D721Med (cell line): ENCODE data around the gene RAB3GAP2.
A peak's percentile ranks its signal among the peaks of the same experiment; 100 is the strongest.
"Not testable (repeated sequence)": the region's sequence is repeated elsewhere in the genome, so short reads cannot be mapped to it uniquely, and the experiment has no call there.

Experiments
- DNase-seq: peaks from one replicate; pipeline ENCODE4 v3.0.0; 2011; ENCODE audit warnings: low spot score; ENCODE audit not compliant: insufficient read length
- FAIRE-seq: peaks from 2 replicates; lab custom pipeline; 2011; peaks lifted over from hg19 to GRCh38; lab: Jason Lieb, UNC
- CTCF ChIP-seq: IDR thresholded peaks from 2 replicates; pipeline ENCODE4 v1.5.1; 2012; ENCODE audit warnings: mild to moderate bottlenecking, control low read depth; ENCODE audit not compliant: insufficient read depth; ENCODE audit errors: missing control alignments

Gene RAB3GAP2

GRCh38 chr1:220224611-220225124, 47.6 kb downstream of the RAB3GAP2 start:
- DNase-seq (no peak), FAIRE-seq (no peak)
- no peak for TF ChIP-seq CTCF

DNA sequence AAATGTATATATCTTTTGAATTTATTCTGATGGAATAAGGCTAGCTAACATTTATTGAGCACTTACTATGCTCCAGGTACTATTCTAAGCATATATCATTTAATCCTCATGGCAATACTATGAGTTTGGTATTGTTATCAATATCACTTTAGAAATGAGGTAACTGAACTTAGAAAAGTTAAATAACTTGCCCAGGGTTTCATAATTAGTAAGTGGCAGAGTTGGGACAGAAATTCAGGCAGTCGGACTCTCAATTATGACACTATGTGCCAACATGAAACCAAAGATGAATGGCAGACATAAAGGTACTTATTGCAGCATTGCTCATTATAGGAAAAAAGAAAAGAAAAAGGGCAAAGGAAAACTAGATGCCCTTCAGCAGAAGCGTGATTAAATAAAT, 48.2 kb downstream of the RAB3GAP2 start:
- FAIRE-seq (no peak), DNase-seq (no peak)
- no peak for TF ChIP-seq CTCF

DNA sequence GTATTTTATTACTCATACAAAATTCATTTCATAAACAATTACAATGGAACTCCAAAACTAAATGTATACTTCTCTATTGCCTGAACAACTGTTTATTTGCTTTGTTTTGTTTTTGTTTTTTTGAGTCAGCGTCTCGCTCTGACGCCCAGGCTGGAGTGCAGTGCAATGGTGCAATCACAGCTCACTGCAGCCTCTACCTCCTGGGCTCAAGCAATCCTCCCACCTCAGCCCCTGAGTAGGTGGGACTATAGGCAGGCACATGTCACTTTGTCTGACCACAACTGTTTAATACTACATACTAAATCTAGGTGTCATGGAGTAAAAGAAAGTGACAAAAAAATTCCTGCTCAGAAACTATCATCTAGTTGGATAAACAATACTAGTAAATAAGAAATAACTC, 49.3 kb downstream of the RAB3GAP2 start:
- DNase-seq (no peak), FAIRE-seq (no peak)
- TF ChIP-seq CTCF: no peak

DNA sequence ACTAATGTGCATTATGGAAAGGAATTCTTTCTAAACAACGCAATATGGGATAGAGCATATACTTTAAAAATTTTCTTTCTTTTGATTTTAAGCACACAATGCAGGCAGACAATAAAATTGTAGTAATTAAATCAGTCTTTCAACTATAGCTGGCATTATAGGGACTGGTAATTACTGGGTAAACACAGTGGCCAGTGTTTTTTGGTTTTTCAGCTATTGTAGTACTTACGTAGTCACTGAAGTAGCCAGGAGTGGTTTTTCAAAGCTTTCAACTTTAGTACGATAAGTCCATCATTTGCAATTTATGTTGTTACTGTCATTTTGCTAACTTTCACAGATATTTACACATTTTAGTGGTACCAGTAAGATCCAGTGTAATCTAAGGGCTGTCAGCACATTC, 50.6 kb downstream of the RAB3GAP2 start:
- FAIRE-seq (peak; percentile 88), DNase-seq (no peak)
- no peak for TF ChIP-seq CTCF

GRCh38 chr1:220221269-220221668, 51.0 kb downstream of the RAB3GAP2 start:
- DNase-seq (no peak), FAIRE-seq (no peak)
- no peak for TF ChIP-seq CTCF

GRCh38 chr1:220220699-220221040, 51.6 kb downstream of the RAB3GAP2 start:
- not testable (repeated sequence) for FAIRE-seq, DNase-seq

- no peak for TF ChIP-seq CTCF
- DNase-seq (no peak), FAIRE-seq (no peak)
Measured at GRCh38 chr1:220219865-220220698, 52.2 kb downstream of the RAB3GAP2 start.
